IPS-18a (cell line): ENCODE measurements around the gene GRM7.

Experiments
- H3K27ac ChIP-seq: one replicate; pipeline ENCODE4 v1.5.1; 2013; ENCODE audit warnings: low read length
- H3K27me3 ChIP-seq: one replicate; pipeline ENCODE4 v1.6.1; 2013; ENCODE audit warnings: mild to moderate bottlenecking, low read length; ENCODE audit not compliant: control insufficient read depth, insufficient read depth
- H3K36me3 ChIP-seq: one replicate; pipeline ENCODE4 v1.6.1; 2013; ENCODE audit warnings: low read depth, low read length; ENCODE audit not compliant: control insufficient read depth
- H3K4me1 ChIP-seq: one replicate; pipeline ENCODE4 v1.6.1; 2013; ENCODE audit warnings: low read depth, low read length; ENCODE audit not compliant: control insufficient read depth
- H3K4me3 ChIP-seq: one replicate; pipeline ENCODE4 v1.5.1; 2013; ENCODE audit warnings: low read length
- H3K9ac ChIP-seq: one replicate; pipeline ENCODE4 v1.6.1; 2013; ENCODE audit warnings: mild to moderate bottlenecking, low read length, moderate library complexity
- H3K9me3 ChIP-seq: one replicate; pipeline ENCODE4 v1.6.1; 2013; ENCODE audit warnings: low read depth, low read length; ENCODE audit not compliant: control insufficient read depth

Gene GRM7

GRCh38 chr3:6860954-6861624, at the start of gene GRM7:
Gene GRM7 (plus strand): TSS chr3:6861115.
- peaks cover 3% of the 10 kb centered on the region for H3K4me1 ChIP-seq
- peak within 1 kb of the TSS; percentile 21 for H3K9ac ChIP-seq
- H3K27me3 ChIP-seq, result peaks cover 82% of the 10 kb centered on the region
- H3K4me3 ChIP-seq, result peak within 1 kb of the TSS; percentile 87
- H3K36me3 ChIP-seq, result no peaks in the 10 kb centered on the region
- no peak within 1 kb of the TSS for H3K27ac ChIP-seq
- no peaks in the 10 kb centered on the region for H3K9me3 ChIP-seq

GRCh38 chr3:6821411-6821810, 39.5 kb upstream of the GRM7 start:
- H3K4me3 ChIP-seq, result no peak overlapping the region
- no peaks in the 10 kb centered on the region for H3K27me3 ChIP-seq
- H3K36me3 ChIP-seq, result no peaks in the 10 kb centered on the region
- no peak overlapping the region for H3K27ac ChIP-seq
- no peaks in the 10 kb centered on the region for H3K9me3 ChIP-seq
- H3K4me1 ChIP-seq, result no peaks in the 10 kb centered on the region
- H3K9ac ChIP-seq, result no peak overlapping the region

- Histone ChIP-seq H3K27me3 (no peaks in the 10 kb centered on the region), H3K9me3 (no peaks in the 10 kb centered on the region), H3K9ac (no peak overlapping the region), H3K36me3 (no peaks in the 10 kb centered on the region), H3K4me1 (no peaks in the 10 kb centered on the region), H3K4me3 (no peak overlapping the region), H3K27ac (no peak overlapping the region)
Observed at GRCh38 chr3:6825524-6825923, 35.4 kb upstream of the GRM7 start.

- Histone ChIP-seq H3K9me3 (no peaks in the 10 kb centered on the region), H3K4me3 (no peak overlapping the region), H3K4me1 (no peaks in the 10 kb centered on the region), H3K36me3 (no peaks in the 10 kb centered on the region), H3K9ac (no peak overlapping the region), H3K27me3 (no peaks in the 10 kb centered on the region), H3K27ac (no peak overlapping the region)
Observed at GRCh38 chr3:6827453-6827852, 33.5 kb upstream of the GRM7 start.

- H3K9ac ChIP-seq, result no peak overlapping the region
- H3K27me3 ChIP-seq, result no peaks in the 10 kb centered on the region
- H3K4me1 ChIP-seq, result no peaks in the 10 kb centered on the region
- H3K27ac ChIP-seq, result no peak overlapping the region
- H3K4me3 ChIP-seq, result no peak overlapping the region
- H3K36me3 ChIP-seq, result no peaks in the 10 kb centered on the region
- H3K9me3 ChIP-seq, result no peaks in the 10 kb centered on the region
Observed at GRCh38 chr3:6844723-6845122, 16.2 kb upstream of the GRM7 start.

- H3K27ac ChIP-seq, result no peak overlapping the region
- H3K4me3 ChIP-seq, result no peak overlapping the region
- peaks cover 19% of the 10 kb centered on the region for H3K27me3 ChIP-seq
- H3K9ac ChIP-seq, result no peak overlapping the region
- H3K36me3 ChIP-seq, result no peaks in the 10 kb centered on the region
- no peaks in the 10 kb centered on the region for H3K4me1 ChIP-seq
- H3K9me3 ChIP-seq, result no peaks in the 10 kb centered on the region
Observed at GRCh38 chr3:6854184-6854583, 6.7 kb upstream of the GRM7 start.

GRCh38 chr3:6857510-6857909, 3.4 kb upstream of the GRM7 start:
- Histone ChIP-seq H3K9me3 (no peaks in the 10 kb centered on the region), H3K4me1 (peaks cover 3% of the 10 kb centered on the region), H3K36me3 (no peaks in the 10 kb centered on the region), H3K27ac (no peak overlapping the region), H3K4me3 (no peak overlapping the region), H3K27me3 (peaks cover 53% of the 10 kb centered on the region), H3K9ac (no peak overlapping the region)

- H3K27me3 ChIP-seq, result peaks cover 81% of the 10 kb centered on the region
- H3K4me3 ChIP-seq, result peak overlapping the region; percentile 87
Observed at GRCh38 chr3:6860149-6860953, 564 bp upstream of the GRM7 start.

GRCh38 chr3:6861625-6862000, 698 bp downstream of the GRM7 start:
- Histone ChIP-seq H3K9me3 (no peaks in the 10 kb centered on the region), H3K27me3 (peaks cover 82% of the 10 kb centered on the region), H3K4me1 (peaks cover 3% of the 10 kb centered on the region), H3K4me3 (peak overlapping the region; percentile 87), H3K36me3 (no peaks in the 10 kb centered on the region), H3K27ac (no peak overlapping the region), H3K9ac (no peak overlapping the region)

More at GRCh38 chr3:6860149-6860953, 564 bp upstream of the GRM7 start:
- H3K9ac ChIP-seq, result peak overlapping the region; percentile 21
- no peak overlapping the region for H3K27ac ChIP-seq
- no peaks in the 10 kb centered on the region for H3K9me3 ChIP-seq
- no peaks in the 10 kb centered on the region for H3K36me3 ChIP-seq
- peaks cover 3% of the 10 kb centered on the region for H3K4me1 ChIP-seq

GRCh38 chr3:6862041-6862879, 1.3 kb downstream of the GRM7 start:
- Histone ChIP-seq H3K27me3 (peaks cover 82% of the 10 kb centered on the region), H3K9ac (no peak overlapping the region), H3K27ac (no peak overlapping the region), H3K36me3 (no peaks in the 10 kb centered on the region), H3K4me3 (peak overlapping the region; percentile 87), H3K9me3 (no peaks in the 10 kb centered on the region), H3K4me1 (peaks cover 3% of the 10 kb centered on the region)

- no peaks in the 10 kb centered on the region for H3K9me3 ChIP-seq
Observed at GRCh38 chr3:6862880-6863195, 1.9 kb downstream of the GRM7 start.

More at GRCh38 chr3:6862880-6863195, 1.9 kb downstream of the GRM7 start:
- H3K27me3 ChIP-seq, result peaks cover 77% of the 10 kb centered on the region
- H3K4me3 ChIP-seq, result peak overlapping the region; percentile 87
- H3K9ac ChIP-seq, result no peak overlapping the region
- no peak overlapping the region for H3K27ac ChIP-seq
- no peaks in the 10 kb centered on the region for H3K36me3 ChIP-seq
- peaks cover 3% of the 10 kb centered on the region for H3K4me1 ChIP-seq
